Measurements from ENCODE around the gene PIGN. TPM values are rescaled to one million over a fixed set of nuclear protein-coding genes. Genes with fewer than 3 reads are reported as not detected.

PIGN gene
- total RNA-seq, 3 donors from 2014 or later, result 33.1 to 67.2 (median 47.9) TPM

DNA sequence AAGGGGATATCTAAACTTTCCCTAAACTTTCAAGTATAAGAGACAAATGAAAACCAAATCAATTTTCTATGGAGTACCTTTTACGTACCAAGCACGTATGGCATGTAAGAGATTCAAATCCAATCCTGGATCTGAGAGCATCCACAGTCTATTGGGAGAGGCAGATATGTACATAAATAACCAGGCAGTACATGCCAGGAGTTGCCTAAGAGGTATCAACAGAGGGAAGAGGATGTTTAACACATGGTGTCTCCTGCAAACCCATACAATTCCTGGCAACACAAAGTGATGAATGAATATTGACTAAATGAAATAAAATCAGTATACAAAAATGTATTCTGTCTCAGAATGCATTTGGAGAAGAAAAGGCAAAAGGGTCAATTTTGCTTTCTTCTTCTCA is 116.6 kb downstream of the PIGN start:
- no peaks in the 10 kb centered on the region for H3K27me3 ChIP-seq
- DNase-seq (ENCODE audit: low spot score in 2 of 2), result no peak
- H3K4me1 ChIP-seq, result no peaks in the 10 kb centered on the region
- no peaks in the 10 kb centered on the region for H3K36me3 ChIP-seq
- no peak overlapping the region for H3K4me3 ChIP-seq
- H3K27ac ChIP-seq, result no peak overlapping the region
- intact Hi-C loops (cut with DNase I; ENCODE audit: low total_unique reads), result no loop called here
- H3K9me3 ChIP-seq, result no peaks in the 10 kb centered on the region
- TF ChIP-seq POLR2A (IDR thresholded peaks at IDR 0.05) (no peak), CTCF (IDR thresholded peaks at IDR 0.05) (no peak), POLR2AphosphoS5 (IDR thresholded peaks at IDR 0.05) (no peak)

DNA sequence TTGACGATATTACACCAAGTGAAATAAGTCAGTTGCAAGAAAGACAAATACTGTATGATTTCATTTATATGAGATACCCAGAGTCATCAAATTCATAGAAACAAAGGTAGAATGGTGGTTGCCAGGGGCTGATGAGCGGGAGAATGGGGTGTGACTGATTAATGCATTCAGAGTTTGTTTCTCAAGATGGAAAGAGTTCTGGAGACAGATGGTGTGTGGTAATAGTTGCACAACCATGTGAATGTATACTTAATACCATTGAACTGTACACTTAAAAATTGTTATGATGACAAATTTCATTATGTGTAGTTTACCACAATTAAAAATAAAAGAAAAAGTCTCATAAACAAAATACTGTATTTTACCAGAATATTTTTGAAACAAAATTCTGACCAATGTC is 117.3 kb downstream of the PIGN start:
- DNase-seq (ENCODE audit: low spot score in 2 of 2), result no peak

DNA sequence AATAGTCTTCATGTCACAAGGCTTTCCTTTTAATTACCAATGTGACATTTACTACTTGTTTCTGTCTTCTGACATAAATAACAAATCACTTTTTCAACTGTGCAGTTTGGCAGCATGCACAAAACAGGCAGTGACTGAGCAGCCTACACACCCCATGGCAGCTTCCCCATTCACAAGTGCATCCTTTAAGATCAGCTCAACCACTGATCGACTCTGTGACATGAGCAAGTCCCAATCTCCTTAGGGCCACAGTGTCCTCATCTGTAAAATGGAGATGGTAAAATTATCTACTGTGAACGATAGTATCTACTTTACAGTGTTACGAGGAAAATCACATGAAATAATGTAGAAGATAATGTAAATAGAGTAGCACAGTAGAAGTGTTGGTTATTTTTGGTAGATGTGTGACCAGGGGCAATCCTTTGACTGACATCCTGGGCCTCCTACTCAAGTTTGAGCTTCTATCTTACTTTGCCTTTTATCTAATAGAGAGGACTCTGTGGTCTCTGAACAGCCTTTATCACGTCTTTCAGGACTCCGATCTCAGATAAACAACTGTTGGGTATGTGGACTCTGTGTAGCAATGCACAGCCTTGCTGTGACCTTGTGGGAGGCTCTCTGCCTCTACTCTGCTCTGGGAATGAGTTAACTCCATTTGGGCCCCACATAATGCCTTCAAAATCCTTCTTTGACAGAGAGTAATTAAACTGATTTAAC is 120.6 kb downstream of the PIGN start:
- Histone ChIP-seq H3K27ac (no peak overlapping the region), H3K36me3 (no peaks in the 10 kb centered on the region), H3K9me3 (no peaks in the 10 kb centered on the region), H3K4me1 (no peaks in the 10 kb centered on the region), H3K27me3 (no peaks in the 10 kb centered on the region), H3K4me3 (no peak overlapping the region)
- no peak for DNase-seq (ENCODE audit: low spot score in 2 of 2)
- intact Hi-C loops (cut with DNase I; ENCODE audit: low total_unique reads), result no loop called here
- TF ChIP-seq CTCF (IDR thresholded peaks at IDR 0.05) (no peak), POLR2AphosphoS5 (IDR thresholded peaks at IDR 0.05) (no peak), POLR2A (IDR thresholded peaks at IDR 0.05) (no peak)

More for the DNA sequence above, 117.3 kb downstream of the PIGN start:
- H3K36me3 ChIP-seq, result no peaks in the 10 kb centered on the region
- H3K27me3 ChIP-seq, result no peaks in the 10 kb centered on the region
- no peaks in the 10 kb centered on the region for H3K4me1 ChIP-seq
- no peak overlapping the region for H3K4me3 ChIP-seq
- intact Hi-C loops (cut with DNase I; ENCODE audit: low total_unique reads), result no loop called here
- H3K27ac ChIP-seq, result no peak overlapping the region
- TF ChIP-seq CTCF (IDR thresholded peaks at IDR 0.05), result no peak
- no peak for TF ChIP-seq POLR2AphosphoS5 (IDR thresholded peaks at IDR 0.05)
- no peak for TF ChIP-seq POLR2A (IDR thresholded peaks at IDR 0.05)
- H3K9me3 ChIP-seq, result no peaks in the 10 kb centered on the region

DNA sequence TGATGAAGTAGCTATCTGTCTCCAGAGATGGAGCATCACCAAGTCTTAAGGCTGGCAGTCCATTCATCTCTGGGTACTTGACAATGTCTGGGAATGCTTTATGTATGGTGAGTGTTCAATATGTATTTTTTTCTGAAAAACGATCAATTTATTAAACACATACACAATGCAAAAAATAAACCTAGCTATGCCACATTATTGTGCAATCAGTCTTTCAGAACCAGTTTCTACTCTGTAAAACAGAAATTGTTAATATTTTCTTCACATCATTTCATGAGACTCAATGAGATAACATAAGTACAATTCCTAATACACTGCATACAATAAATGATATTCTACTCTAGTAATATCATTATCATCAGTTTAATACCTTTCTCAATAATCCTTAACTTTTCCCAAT is 122.5 kb downstream of the PIGN start:
- H3K4me3 ChIP-seq, result no peak overlapping the region
- no peaks in the 10 kb centered on the region for H3K4me1 ChIP-seq
- TF ChIP-seq CTCF (IDR thresholded peaks at IDR 0.05), result no peak
- TF ChIP-seq POLR2A (IDR thresholded peaks at IDR 0.05), result no peak
- no peak for TF ChIP-seq POLR2AphosphoS5 (IDR thresholded peaks at IDR 0.05)
- no peaks in the 10 kb centered on the region for H3K36me3 ChIP-seq
- no peak for DNase-seq (ENCODE audit: low spot score in 2 of 2)
- H3K27me3 ChIP-seq, result no peaks in the 10 kb centered on the region
- no peak overlapping the region for H3K27ac ChIP-seq
- intact Hi-C loops (cut with DNase I; ENCODE audit: low total_unique reads), result no loop called here
- H3K9me3 ChIP-seq, result no peaks in the 10 kb centered on the region

GRCh38 chr18:62061821-62062478 is 124.9 kb downstream of the PIGN start:
- Histone ChIP-seq H3K36me3 (no peaks in the 10 kb centered on the region), H3K27ac (no peak overlapping the region), H3K27me3 (no peaks in the 10 kb centered on the region), H3K9me3 (no peaks in the 10 kb centered on the region), H3K4me1 (no peaks in the 10 kb centered on the region), H3K4me3 (no peak overlapping the region)
- intact Hi-C loops (cut with DNase I; ENCODE audit: low total_unique reads), result no loop called here
- TF ChIP-seq POLR2A (IDR thresholded peaks at IDR 0.05) (no peak), CTCF (IDR thresholded peaks at IDR 0.05) (no peak), POLR2AphosphoS5 (IDR thresholded peaks at IDR 0.05) (no peak)
- DNase-seq (ENCODE audit: low spot score in 2 of 2), result no peak

All from breast epithelium (tissue), 4 donors.